NCI-H446 treated with DMSO at 0.1 percent for 48 hours (cell line): ENCODE measurements around the gene KIF26A.
"Not testable (repeated sequence)": the region's sequence is repeated elsewhere in the genome, so short reads cannot be mapped to it uniquely, and the experiment has no call there.

Experiments used
- DNase-seq: peaks from one replicate; lab custom pipeline; 2025; lab: John Stamatoyannopoulos, UW

Gene KIF26A

GRCh38 chr14:104222396-104223036, 84.1 kb downstream of the KIF26A start:
- DNase-seq = no peak

GRCh38 chr14:104223101-104224041, 85.0 kb downstream of the KIF26A start:
- DNase-seq = peak; percentile 91

- DNase-seq = peak; percentile 77
Measured at GRCh38 chr14:104224131-104224505, 85.7 kb downstream of the KIF26A start.

- DNase-seq = no peak
Measured at GRCh38 chr14:104224506-104225277, 86.3 kb downstream of the KIF26A start.

GRCh38 chr14:104225278-104226190, 87.1 kb downstream of the KIF26A start:
- DNase-seq = not testable (repeated sequence)

GRCh38 chr14:104226421-104227383, 88.3 kb downstream of the KIF26A start:
- no peak for DNase-seq

GRCh38 chr14:104227806-104228205, 89.4 kb downstream of the KIF26A start:
- DNase-seq = no peak

- DNase-seq = no peak
Measured at GRCh38 chr14:104228221-104228620, 89.8 kb downstream of the KIF26A start.

GRCh38 chr14:104228716-104229533, 90.5 kb downstream of the KIF26A start:
- no peak for DNase-seq

- no peak for DNase-seq
Measured at GRCh38 chr14:104229534-104230055, 91.2 kb downstream of the KIF26A start.

GRCh38 chr14:104230119-104230815, 91.9 kb downstream of the KIF26A start:
- DNase-seq = no peak
